SW 1271 (cell line): ENCODE results near the gene CROCC2.
"Not testable (repeated sequence)": the region's sequence is repeated elsewhere in the genome, so short reads cannot be mapped to it uniquely, and the experiment has no call there.

Experiments
- DNase-seq, 2 experiments: peaks; one replicate each; lab custom pipeline; 2025; lab: John Stamatoyannopoulos, UW

CROCC2 gene

DNA sequence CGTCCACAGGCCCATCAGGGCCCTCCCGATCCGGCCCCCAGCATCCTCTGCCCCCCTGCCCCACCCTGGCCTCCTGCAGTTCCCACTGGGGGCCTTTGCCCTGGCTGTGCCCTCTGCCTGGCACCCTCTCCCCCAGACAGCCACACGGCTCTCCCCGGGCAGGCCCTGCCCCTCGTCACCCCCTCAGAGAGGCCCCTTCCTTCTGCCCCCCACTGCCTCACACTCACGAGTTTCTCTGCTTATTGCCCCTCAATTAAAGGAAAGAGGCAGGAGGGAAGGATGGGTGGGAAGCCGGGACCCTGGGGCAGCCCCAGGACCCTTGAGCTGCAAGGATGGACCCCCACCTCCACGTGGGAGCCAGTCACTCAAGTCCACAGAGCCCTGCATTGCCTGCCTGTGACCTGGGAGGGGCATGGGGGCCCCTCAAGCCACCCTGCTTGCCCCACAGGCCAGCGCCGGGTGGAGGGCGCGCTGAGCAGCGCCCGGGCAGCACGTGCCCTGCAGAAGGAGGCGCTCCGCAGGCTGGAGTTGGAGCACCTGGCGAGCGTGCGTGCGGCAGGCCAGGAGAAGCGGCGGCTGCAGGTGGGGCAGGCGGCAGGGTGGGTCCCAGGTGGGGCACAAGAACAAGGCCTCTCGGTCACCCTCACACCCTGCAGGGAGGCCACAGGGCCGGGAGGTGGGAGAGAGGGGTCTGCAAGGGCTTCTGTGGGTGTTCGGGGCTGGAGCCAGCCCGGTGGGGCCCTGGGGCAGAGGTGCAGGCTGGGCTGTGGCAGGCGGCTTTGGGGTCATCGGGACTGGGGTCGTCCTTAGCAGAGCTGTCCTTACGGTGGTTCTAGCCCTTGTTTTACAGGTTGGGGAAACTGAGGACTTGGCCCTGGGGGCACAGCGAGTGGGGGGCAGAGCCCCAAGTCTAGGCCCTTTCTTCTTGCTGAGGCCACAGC is 61.8 kb downstream of the CROCC2 start:
- no peak for DNase-seq

- no peak for DNase-seq
These were observed 62.8 kb downstream of the CROCC2 start for GRCh38 chr2:240968731-240969624.

DNA sequence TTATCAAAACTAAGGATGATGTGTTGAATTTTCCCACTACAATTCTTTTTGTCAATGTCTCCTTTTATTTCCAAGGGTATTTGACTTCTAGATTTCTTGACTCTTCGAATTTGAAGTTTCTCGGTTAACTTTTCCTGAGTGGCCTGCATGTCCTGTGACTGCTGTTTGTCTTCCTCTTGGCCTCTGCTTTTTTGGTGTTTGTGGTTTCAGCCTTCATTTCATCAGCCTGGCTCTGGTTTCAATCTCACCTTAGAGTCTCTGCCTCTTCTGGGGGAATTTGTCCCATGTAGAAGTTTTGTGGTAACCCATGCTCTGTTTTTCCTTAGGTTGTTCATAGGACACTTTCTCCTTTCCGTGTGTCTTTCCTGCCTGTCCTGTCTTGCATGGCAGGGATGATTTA is 64.0 kb downstream of the CROCC2 start:
- DNase-seq = no peak

DNA sequence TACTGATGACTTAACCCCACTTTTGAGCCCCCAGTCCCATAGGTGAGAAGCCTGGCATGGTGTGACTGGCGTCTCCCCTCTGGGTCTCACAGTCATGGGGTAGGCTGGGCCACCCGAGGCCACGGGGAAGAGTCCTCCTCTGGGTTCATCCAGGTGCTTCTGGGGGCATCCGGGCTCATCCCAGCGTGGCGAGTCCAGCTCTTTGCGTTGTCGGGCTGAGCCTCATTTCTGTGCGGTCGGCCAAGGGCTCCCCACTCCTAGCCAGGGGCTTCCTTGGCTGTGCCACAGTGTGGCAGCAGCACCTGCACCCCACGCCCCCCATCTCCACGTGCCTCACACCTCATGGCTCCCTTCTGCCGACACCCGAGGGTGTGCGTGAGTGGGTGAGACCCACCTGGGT is 64.7 kb downstream of the CROCC2 start:
- DNase-seq = no peak

GRCh38 chr2:240972201-240972600 is 66.1 kb downstream of the CROCC2 start:
- no peak for DNase-seq

GRCh38 chr2:240972636-240973521 is 66.7 kb downstream of the CROCC2 start:
- DNase-seq = no peak

DNA sequence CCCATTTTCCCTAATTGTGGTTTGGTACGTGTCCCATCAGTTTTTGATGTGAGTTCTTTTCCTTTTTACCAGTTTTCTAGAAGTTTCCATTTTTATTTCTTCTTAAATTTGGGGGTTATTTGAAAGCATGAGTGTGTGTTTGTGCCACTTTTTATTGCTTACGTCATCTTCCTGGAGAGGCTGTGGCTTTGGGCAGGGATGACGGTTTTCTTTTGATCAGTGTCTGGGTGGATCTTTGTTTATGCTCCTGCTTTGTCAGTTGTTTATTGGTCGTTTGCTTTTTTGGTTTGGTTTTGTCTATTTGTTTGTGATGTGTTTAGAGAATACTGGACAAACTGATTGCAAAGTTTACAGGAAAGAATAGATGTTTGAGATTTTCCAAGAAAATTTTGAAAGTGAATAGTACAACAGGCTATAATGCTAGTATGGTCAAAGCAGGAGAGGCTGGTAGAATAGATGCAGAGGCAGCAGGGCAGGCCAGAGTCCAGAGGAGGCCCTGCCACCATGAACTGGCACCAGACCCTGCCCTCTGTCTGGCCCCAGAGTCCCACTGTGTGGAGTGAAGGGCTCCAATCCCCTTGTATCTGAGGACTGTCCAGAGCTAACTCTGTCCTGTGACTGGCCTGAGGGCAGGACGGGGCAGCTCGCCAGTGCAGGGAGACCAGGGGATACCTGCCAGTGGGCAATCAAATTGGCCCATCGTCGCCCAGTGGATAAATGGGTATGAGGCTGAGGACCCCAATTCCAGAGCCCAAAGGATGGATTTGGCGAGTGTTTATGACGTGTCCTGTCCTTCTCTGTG is 68.8 kb downstream of the CROCC2 start:
- no peak for DNase-seq

DNA sequence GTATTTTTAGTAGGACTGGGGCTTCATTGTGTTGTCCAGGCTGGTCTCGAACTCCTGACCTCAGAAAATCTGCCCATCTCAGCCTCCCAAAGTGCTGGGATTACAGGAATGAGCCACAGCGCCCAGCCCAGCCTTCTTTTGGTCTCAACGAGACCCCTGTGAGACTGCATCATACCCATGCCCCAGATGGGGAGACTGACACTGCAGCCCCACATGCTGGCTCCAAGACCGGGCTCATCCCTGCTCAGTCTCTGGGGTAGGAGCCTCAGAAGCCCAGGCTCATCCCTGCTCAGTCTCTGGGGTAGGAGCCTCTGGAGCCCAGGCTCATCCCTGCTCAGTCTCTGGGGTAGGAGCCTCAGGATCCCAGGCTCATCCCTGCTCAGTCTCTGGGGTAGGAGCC is 69.8 kb downstream of the CROCC2 start:
- not testable (repeated sequence) for DNase-seq

DNA sequence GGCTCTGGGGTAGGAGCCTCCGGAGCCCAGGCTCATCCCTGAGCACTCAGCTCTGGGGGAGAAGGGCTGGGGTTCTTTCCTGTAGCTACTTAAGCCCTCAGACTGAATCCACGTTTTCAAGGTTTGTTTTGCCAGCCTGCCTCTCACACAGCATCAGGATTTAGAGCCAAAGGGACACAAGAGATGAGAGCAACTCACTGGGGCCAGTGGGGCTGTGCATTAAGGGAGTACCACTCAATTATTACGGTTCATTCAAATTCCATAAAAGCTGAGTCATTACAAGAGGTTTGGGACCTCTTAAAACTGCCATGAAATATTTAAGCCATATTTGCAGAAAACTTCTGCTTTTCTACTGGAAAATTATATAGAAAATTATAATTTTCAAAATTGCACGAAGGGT is 75.1 kb downstream of the CROCC2 start:
- no peak for DNase-seq

- DNase-seq = no peak
These were observed 76.0 kb downstream of the CROCC2 start for GRCh38 chr2:240981871-240982800.

DNA sequence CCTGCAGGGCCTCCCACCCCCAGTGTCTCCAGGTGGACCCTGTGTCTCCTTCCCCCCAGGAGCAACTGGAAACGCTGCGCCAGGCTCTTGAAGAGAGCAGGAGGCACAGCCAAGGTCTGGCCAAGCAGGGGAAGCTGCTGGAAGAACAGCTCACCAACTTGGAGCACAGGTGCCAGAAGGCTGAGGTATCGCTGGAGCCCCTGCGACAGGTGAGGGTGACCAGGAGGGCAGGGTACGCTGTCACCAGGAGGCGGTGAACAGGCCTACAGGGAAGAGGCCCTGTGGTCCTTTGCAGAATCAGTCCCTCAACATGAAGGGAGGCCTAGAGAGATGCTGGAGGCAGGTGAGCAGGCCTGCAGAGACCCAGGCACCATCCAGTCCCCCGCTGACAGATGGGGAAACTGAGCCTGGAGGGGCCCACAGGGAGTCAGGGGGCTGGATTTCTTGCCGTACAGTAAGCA is 76.7 kb downstream of the CROCC2 start:
- DNase-seq = no peak

- DNase-seq = peak in 1 of 2 experiments; percentile 24
These were observed 77.3 kb downstream of the CROCC2 start for GRCh38 chr2:240983361-240983995.

DNA sequence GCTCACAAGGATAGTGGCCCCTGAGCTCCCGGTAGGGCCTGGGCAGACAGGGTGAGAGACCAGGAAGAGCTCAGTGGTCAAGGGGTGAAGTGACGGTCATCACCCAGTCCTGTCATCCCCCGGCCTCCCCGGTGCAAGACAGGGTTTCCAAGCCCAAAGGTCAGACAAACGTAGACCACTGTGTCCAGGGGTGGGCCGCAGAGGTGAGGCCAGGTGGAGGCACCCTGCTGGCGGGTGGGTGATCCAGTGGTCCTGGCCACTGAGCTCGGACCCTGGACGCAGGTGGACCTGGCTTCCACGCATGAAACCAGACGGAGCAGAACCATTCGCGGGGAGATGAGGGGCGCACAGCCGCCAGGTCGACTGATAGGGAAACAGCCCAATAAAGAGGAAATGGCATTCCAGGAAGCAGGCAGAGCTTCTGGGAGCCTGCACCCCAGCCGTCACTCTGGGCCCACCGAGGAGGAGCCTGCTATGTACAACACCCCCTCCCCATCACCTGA is 77.9 kb downstream of the CROCC2 start:
- DNase-seq = no peak

DNA sequence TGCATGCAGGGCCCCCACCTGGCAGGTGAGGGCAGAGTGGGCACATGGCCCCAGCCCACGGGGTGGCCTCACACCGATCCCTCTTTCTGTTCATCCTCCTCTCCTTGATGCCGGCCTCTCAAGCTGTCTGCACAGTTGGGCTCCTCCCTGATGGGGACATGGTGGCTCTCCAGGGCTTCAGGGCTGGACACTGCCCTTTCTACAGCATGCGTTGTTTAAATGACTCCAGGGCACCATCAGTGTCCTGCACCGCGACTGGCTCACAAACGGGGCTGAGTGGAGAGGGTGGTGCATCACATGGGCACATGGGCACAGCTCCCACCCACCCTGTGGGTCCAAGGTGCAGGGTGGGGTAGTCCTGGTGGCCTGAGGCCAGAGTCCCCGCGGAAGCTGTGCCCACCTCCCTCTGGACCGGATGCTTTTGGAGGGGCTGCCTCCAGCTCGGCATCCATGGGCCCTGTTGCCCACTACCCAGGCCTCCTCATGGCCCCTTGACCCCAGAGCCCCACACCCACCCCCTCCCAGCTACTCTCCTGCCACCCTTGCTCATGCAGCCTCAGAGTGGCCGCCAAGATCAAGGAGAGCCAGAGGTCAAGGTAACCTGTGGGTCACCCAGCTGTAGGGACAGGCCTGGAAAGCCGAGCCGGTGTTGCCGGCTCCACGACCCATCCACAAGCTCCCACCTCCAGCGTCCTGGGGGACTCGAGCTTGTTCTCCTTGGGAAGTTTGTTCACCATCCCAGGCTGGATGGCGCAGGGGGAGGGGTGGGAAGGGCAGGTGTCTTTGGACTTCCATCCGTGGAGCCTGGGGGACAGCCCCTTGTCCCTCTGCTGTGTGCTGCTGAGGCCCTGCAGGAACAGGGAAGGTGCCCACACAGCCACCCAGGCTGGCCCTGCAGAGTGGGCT is 80.0 kb downstream of the CROCC2 start:
- no peak for DNase-seq

DNA sequence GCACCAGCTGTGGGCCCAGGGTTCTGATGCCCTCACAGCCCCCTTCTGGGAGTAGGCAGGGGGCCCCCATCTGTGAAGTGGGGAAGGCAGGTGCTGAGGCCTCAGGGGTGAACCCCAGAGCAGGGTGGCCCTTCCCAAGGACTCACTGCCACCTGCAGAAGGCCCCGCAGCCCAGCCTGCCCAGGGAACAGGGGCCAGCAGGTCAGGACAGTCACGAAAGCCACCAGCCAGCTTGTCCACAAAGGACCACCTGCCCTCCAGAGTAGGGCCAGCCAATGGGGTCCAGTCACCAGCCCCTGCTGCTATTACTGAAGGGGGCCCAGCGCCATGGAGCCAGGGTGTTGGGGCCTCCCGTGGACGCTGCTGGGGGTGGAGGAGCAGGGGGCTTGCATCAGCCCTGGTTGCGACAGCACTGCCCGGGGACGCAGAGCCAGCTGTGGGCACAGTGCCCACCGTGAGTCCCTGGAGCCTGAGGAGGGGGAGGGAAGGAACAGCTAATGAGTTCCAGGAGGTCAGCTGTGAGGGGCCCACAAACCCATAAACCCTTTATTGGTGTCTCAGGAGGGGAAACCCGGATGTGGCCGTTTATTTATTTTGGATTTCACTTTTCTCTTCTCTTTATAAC is 80.8 kb downstream of the CROCC2 start:
- DNase-seq = no peak

GRCh38 chr2:240987588-240987987 is 81.5 kb downstream of the CROCC2 start:
- no peak for DNase-seq

- peak; percentile 11 to 27 for DNase-seq
These were observed 82.0 kb downstream of the CROCC2 start for GRCh38 chr2:240988146-240988545.
